GM19023 (cell line): ENCODE results near the gene GDI1.

ENCODE experiments used
- ATAC-seq: cut with Tn5 transposase; IDR thresholded peaks from one replicate; pipeline ENCODE4 v1.9.1; 2021; ENCODE audit warnings: mild to moderate bottlenecking, moderate library complexity; ENCODE audit not compliant: unreplicated experiment

GDI1 gene

DNA sequence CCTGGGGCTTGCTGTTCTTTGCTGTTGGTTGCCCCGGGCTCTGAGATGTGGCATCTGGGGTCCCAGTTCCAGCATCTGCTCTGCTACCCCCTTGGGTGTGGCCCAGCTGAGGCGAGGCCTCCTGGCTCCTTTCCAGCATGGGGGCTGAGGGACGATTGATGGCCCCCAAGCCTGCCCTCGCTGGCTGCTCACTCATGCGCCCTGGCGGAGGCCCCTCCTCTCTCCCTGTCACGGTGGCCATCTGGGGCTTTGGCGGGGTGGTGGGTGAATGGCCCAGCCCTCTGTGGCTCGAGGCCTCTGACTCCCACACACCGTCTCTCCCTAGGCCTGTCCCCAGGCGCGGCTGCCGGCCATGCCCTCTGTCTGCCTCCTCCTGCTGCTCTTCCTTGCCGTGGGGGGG, 22.9 kb downstream of the GDI1 start:
- ATAC-seq, result no peak

DNA sequence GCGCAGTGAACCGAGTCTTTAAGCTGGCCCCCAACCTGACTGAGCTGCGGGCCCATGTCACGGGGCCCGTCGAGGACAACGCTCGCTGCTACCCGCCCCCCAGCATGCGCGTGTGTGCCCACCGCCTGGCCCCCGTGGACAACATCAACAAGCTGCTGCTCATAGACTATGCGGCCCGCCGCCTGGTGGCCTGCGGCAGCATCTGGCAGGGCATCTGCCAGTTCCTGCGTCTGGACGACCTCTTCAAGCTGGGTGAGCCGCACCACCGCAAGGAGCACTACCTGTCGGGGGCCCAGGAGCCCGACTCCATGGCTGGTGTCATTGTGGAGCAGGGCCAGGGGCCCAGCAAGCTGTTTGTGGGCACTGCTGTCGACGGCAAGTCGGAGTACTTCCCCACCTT, 23.4 kb downstream of the GDI1 start:
- ATAC-seq, result no peak

DNA sequence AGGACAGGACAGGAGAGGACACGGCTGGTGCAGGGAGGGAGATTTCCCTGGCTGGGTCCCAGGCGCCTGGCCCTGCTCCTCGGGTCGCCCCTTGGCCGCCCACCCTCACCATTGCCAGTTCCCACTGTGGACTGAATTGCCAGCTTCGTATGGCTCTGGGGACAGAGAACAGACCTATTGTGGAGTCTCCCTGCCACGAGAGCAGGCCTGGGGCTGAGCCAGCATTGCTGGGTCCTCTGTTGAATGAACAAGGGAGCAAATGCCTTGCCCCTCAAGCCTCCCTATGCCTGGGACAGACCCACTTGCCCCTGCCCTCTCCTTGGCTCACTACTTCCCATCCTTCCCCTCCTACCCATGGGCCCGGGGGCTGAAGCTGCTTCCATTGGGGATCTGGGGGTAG, 25.4 kb downstream of the GDI1 start:
- no peak for ATAC-seq

DNA sequence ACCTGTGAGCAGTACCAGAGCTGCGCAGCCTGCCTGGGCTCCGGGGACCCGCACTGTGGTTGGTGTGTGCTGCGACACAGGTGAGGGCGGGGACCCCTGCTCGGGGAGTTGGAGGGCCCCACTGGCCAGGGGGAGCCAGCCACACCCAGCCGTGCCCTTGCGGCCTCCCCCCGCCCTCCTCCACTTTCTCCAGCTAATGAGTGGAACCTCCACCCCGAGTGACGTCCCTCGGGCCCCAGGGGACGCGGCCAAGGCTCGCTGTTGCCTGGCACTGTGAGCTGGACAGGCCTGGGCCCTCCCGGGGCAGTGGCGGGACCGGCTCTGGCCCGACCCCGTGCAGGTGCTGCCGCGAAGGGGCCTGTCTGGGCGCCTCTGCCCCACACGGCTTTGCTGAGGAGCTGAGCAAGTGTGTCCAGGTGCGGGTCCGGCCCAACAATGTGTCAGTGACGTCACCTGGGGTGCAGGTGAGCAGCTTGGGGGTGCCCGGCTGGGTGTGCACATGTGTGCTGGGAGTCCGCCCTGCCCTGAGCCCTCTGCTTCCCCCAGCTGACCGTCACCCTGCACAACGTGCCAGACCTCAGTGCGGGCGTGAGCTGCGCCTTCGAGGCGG, 26.8 kb downstream of the GDI1 start:
- ATAC-seq, result no peak

DNA sequence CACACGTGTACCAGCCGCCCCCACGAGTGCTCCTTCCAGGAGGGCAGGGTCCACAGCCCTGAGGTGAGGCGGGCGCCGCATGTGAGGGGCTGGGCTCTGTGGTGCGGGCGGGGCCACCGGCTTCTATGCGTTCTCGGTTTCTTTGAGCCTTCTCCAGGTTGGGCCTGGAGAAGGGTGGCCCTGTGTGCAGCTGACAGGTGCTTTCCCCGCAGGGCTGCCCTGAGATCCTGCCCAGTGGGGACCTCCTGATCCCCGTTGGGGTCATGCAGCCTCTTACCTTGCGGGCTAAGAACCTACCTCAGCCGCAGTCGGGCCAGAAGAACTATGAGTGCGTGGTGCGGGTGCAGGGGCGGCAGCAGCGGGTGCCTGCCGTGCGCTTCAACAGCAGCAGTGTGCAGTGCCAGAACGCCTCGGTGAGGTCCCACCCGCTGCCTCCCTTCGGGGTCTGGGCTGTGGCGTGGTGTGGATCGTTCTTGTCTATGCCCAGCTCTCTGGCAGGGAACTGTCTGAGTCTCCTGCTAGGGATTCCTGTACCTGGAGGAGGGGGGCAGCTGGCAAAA, 27.9 kb downstream of the GDI1 start:
- no peak for ATAC-seq

DNA sequence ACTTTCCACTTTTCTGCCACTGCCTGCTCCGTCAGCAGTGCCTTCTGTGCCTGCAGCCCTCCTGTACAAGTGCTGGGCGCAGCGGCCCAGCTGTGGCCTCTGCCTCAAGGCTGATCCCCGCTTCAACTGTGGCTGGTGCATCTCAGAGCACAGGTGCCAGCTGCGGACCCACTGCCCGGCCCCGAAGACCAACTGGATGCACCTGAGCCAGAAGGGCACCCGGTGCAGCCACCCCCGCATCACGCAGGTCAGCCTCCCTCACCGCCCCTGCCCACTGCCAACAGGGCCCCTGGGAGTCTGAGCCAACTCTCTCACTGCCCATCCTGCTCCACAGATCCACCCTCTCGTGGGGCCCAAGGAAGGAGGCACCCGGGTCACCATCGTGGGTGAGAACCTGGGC, 28.6 kb downstream of the GDI1 start:
- ATAC-seq, result no peak

DNA sequence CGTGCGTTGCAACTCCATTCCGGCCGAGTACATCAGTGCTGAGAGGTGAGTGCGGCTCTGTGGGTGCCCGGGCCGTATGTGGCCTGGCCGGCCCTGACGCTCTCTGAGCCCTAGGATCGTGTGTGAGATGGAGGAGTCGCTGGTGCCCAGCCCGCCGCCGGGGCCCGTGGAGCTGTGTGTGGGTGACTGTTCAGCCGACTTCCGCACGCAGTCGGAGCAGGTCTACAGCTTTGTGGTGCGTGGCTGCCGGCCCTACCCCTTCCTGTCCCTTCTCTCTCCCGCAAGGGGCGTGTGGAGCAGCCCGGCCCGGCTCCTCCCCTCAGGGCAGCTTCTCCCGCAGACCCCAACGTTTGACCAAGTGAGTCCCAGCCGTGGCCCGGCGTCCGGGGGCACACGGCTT, 29.1 kb downstream of the GDI1 start:
- no peak for ATAC-seq

DNA sequence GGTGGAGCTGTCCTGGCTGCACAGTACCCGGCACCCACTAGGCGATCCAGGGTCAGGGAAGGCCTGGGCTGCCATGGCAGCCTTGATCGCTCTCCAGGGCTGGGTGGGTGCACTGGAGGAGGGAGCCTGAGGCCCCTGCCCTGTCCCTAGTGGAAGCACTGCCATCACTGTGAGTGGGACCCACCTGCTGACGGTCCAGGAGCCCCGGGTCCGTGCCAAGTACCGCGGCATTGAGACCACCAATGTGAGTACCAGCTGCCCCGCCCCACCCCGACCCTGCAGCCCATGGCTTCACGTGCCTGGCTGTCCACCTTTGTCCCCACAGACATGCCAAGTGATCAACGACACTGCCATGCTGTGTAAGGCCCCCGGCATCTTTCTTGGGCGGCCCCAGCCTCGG, 30.0 kb downstream of the GDI1 start:
- ATAC-seq, result no peak

DNA sequence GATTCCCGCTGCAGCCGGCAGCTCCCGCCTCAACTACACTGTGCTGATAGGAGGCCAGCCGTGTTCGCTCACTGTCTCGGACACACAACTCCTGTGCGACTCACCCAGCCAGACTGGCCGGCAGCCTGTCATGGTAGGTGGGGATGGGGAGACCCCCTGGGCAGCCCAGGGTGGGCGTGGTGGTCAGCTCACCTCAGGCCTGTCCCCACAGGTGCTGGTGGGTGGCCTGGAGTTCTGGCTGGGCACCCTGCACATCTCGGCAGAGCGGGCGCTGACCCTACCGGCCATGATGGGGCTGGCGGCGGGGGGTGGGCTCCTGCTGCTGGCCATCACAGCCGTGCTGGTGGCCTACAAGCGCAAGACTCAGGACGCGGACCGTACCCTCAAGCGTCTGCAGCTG, 30.6 kb downstream of the GDI1 start:
- no peak for ATAC-seq

DNA sequence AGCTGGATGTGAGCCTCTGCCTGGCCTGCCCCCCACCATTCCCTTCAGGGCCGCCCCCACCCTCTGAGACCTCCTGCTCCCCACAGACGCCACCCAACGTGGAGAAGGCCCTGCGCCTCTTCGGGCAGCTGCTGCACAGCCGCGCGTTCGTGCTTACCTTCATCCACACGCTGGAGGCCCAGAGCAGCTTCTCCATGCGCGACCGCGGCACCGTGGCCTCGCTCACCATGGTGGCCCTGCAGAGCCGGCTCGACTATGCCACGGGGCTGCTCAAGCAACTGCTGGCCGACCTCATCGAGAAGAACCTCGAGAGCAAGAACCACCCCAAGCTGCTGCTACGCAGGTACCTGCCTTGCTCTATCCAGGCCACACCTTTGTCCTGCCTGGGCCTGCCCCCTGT, 31.3 kb downstream of the GDI1 start:
- no peak for ATAC-seq

DNA sequence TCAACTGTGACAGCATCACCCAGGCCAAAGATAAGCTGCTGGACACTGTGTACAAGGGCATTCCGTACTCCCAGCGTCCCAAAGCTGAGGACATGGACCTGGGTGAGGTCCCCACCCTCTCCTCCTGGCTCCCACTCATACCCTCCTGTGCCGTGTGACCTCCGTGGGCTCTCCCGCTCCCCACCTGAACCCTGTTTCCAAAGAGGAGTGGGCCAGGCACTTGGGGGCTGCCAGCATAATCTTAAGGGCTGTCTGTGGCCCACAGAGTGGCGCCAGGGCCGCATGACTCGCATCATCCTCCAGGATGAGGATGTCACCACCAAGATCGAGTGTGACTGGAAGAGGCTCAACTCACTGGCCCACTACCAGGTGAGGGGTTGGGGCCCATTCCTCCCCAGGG, 32.2 kb downstream of the GDI1 start:
- ATAC-seq, result no peak

DNA sequence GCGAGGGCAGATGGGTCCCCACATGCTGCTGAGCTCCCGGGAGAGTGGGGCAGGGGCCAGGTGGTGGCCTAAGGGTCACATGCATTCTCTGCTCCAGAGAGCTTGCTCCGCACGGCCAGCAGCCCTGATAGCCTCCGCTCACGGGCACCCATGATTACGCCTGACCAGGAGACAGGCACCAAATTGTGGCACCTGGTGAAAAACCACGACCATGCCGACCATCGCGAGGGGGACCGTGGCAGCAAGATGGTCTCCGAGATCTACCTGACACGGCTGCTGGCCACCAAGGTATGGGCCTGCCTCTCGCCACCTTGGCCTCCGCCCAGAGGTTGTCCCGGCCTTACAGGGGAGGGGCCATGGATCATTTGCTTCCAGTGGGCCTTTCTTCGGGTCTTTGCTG, 32.9 kb downstream of the GDI1 start:
- ATAC-seq, result no peak

DNA sequence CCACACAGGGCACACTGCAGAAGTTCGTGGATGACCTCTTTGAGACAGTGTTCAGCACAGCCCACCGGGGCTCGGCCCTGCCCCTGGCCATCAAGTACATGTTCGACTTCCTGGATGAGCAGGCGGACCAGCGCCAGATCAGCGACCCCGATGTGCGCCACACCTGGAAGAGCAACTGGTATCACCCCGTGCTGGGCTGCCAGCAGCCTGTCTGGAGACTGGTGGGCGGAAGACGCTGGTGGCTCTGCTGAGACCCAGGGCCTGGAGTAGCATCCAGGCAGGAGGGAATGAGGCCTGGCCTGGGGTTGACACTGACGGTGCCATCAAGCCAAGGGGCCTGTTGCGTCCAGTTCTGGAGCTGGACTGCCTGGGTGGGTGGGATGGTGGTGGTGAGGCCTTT, 33.5 kb downstream of the GDI1 start:
- no peak for ATAC-seq

DNA sequence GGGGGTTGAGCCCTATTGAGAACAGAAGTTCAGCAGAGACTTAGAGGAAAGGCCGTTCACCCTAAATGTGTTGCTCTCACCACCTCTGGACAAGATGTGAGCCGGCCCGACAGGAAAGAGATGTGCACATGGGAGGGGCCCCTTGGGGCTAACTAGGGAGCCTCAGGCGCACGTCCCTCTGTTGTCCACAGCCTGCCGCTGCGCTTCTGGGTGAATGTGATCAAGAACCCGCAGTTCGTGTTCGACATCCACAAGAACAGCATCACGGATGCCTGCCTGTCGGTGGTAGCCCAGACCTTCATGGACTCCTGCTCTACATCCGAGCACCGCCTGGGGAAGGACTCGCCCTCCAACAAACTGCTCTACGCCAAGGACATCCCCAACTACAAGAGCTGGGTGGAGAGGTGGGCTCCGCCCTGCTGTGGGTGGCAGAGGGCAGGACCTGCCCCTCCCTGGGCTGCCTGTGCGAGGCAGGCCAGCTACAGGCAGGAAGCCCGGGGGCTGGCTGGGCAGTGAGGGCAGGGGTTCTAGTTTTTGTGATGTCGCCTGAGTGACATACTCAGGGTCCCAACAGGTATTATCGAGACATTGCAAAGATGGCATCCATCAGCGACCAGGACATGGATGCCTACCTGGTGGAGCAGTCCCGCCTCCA, 34.1 kb downstream of the GDI1 start:
- no peak for ATAC-seq

DNA sequence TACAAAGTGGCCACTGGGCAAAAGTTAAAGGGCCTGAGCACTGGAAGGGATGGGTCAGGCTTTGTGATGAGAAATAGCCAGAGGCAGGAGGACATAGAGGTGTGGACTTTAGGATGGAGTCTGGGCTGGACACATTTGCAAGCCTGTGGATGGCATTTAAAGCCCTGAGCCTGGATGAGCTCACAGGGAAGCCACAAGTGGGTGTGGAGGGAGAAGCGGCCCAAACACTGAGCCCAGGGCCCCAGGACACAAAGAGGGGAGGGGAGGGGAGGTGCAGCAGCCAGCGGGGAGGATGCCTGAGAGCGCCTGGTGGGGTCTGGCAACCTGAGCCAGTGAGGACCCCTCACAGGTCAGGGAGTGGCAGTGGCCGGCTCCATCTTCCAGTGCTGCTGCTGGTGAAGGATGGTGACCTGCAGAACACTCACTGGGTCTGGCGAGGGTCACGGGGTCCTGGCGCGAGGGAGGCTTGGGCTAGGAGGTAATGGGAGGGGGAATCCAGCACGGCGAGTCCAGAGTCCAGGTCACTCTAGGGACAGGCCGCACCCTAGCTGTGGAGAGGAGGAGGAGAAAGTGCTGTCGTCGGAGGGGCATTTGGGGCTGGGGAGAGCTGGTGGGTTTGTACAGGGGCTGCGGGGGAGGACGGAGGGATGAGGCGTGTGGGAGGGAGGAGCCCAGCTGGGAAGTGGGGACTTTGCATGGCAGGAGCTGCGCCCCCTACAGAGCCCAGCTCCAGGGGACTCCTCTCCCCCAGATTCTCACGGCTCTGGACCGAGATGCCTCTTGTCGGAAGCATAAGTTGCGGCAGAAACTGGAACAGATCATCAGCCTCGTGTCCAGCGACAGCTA, 35.1 kb downstream of the GDI1 start:
- ATAC-seq, result no peak

DNA sequence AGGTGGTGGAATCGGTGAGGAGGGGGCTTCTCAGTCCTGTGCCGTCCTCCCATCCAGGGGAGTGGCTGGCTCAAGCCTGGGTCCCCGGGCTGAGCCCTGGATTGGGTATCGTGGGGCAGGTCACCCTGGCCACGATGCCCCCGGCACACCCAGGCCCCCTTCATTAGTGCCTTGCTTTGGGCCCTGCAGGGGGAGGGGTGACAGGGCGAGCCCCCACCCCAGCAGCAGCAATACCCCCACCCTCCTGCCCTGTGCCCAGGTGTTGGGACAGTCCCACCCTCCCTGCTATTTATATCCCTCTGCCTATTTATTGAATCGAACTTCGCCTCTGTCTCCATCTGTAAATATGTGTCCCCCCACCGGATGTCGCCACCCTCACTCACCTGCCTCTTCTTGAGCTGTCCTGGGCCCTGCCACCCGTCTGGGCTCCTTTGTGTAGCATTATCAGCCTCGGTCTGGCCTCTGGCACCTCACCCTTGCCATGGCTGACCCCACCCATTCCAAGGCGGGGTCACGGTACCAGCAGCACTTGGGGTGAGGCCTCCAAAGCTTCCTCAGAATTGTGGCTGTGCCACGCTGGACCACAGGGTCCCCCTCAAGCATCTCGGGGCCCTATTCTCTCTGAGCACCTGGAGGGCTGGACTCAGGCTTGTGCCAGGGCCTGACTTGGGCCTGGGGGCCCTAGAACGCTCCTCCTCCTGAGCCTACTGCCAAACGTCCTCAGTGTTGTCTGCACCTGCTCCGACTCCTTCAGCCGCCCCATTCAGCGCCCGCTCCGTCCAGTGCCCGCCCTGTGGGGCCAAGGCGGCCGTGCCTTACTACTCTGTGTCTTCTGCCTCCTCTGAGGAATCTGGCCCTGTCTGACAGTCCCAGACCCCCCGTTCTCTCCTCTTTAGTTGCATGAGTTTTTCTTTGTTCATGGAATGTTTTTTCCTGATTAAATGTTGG, 36.0 kb downstream of the GDI1 start:
- ATAC-seq, result no peak

DNA sequence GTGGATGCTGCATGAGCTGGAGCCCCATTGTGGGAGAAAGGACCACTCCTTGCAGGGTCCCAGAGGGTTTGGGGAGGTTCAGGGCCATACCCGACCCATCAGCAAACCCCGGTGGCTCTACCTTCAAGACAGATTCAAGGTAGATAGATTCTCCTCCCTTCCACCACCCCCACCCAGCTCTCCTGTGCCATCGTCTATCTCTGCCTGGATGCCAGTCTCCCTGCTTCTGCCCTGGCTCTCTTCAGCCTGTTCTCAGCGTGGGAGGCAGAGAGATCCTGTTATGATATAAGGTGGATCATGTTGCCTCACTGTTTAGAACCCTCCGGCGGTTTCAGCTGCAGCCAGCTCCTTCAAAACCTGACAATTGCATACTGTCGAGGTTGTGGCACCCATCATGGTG, 36.7 kb downstream of the GDI1 start:
- no peak for ATAC-seq

DNA sequence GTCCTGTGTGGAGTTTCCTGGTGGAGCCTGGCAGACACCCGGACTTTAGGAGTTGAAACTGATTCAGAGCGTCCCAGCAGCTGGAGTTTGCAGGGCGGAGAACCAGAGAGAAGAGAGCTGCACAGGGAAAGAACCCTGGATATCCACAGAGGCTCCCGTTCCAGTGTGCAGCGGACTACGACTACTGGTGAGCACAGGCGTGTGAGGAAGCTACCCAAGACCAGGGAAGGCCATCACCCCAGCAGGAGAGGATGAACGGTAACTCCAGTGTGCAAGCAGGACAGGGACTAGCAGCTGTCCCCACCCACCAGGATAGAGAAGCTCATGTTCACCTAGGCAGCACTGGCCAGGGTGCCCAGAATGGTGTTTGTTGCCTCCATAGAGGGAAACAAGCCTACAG, 39.9 kb downstream of the GDI1 start:
- no peak for ATAC-seq

DNA sequence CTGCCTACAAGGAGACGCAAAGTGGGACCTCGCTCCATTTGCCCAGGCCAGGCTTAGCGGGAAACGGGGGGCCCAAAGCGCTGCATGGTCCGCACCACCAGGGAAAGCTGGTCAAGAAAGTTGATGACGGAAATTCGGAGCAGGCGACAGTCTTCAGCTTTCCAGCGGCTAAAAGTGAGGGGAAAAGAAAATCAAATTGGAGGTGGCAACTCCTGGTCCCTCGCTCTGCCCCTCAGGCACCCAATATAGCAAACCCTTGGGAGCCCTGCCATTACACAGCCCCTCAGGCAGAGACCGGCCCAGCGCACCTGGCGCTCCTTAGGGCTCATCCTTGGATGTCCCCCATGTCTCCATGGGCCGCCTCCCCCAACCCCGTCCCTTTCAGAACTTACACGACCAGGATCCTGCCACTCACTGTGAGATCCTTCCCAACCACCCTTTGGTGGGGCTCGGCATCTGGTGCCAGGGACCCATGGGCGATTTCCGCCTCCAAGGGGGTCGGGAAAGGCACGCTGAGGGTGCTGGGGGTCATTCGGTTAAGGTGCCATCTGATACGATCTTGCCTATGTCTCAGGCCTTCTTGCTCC, 41.0 kb downstream of the GDI1 start:
- ATAC-seq, result no peak
